Measurements from ENCODE around the gene WBP1.

WBP1 gene

GRCh38 chr2:74510272-74510671 is 52.0 kb downstream of the WBP1 start:
- Histone ChIP-seq H3K36me3 (ENCODE audit: control insufficient read depth, insufficient read depth, low read length) (peaks cover 4% of the 10 kb centered on the region), H3K27me3 (replicated peaks; ENCODE audit: control insufficient read depth, insufficient read depth, low read length) (peaks cover 2% of the 10 kb centered on the region; the same call in 1 of the 2 replicates), H3K4me3 (replicated peaks; ENCODE audit: low read depth, low read length) (no peak overlapping the region)
- DNase-seq (ENCODE audit: extremely low read depth, insufficient read length): no peak
- TF ChIP-seq CTCF (IDR thresholded peaks at IDR 0.05; ENCODE audit: insufficient read depth, low read length, poor library complexity, severe bottlenecking): no peak

Data from GM06990 (cell line).